GM12872 (cell line): Measurements from ENCODE around the gene METAP2.

Source experiments
- CTCF ChIP-seq: IDR thresholded peaks from 3 replicates; pipeline ENCODE4 v1.5.1; 2011; ENCODE audit warnings: low read depth, mild to moderate bottlenecking, low read length, moderate library complexity; ENCODE audit not compliant: insufficient read depth

METAP2 gene

GRCh38 chr12:95522692-95523091 lies 48.7 kb downstream of the METAP2 start:
- no peak for TF ChIP-seq CTCF

GRCh38 chr12:95528431-95528830 lies 54.5 kb downstream of the METAP2 start:
- TF ChIP-seq CTCF, result no peak

DNA sequence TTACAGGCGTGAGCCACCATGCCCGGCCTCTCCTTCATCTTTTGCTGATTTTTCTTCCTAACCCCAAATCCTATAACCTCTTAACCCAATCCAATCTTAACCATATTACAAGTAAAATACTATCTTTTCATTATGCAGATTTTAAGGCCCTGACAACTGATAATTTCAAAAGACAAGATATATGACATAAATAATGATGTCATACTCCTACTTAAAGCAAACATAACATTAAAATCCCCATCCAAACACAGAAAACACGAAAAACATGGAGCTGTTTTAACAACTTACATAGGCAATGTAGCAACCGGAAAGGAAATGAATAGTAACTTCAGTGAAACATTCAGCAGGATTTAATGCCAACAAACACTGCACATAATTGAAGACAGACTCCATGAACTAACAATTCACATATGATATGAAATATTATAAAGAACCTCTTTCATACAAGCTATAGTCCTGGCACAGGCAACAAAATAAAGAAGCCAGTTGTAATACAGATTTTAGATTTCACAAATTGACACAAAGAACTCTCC lies 55.8 kb downstream of the METAP2 start:
- no peak for TF ChIP-seq CTCF

DNA sequence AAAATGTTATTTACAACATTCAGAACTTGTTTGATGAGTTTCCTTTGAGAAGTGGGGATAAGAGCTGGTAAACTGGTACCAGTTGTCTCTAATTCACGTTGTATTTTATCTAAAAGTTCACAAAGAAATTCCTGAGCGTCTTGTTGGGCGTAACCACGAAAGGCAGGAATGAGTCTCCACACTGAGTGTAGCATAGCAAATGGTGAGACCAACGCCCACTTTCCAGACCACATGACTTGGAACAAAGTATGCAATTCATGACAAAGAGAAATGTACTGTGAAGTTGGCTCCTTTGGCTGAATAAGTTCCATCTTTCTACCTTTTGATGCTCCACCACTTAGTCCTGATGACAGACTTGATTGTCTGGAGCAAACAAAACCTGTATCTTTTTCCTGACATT lies 58.9 kb downstream of the METAP2 start:
- TF ChIP-seq CTCF, result no peak

DNA sequence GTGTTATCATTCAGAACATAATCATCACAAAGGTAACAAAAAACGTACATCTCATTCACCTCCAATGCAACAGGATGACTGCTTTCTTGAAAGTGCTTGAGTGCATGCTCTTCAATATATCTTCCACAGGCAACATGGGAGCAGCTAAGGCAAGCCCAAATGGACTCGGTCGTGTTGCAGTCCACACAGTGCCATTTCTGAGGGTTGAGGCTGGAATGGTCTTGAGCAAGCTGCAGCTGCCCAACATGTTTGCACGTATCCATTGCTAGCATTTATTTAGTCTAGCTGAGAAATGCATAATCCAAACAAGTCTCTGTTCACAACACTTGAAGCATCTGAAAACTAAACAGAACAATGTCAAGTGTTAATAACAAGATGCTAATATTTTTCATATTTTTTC lies 60.0 kb downstream of the METAP2 start:
- TF ChIP-seq CTCF, result no peak

- no peak for TF ChIP-seq CTCF
Measured at GRCh38 chr12:95538006-95538405, 64.1 kb downstream of the METAP2 start.

DNA sequence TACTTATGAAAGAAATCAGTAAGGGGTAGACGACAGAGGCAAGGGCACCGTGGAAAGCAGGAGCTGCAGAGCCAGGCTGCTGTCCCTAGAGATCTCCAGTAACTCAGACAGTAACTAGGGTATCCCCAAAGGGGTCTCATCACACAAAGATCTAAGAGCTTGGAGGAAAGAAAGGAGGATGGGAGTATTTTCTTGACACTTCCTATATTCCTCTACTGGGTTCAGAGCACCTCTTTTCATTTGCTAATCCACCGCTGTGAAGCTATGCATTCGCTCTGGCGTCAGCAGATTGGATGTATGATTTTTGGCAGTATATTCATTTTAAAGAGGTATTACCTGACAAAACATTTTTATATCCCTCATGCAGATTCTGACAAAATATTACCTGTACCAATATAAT lies 64.7 kb downstream of the METAP2 start:
- TF ChIP-seq CTCF, result no peak

GRCh38 chr12:95541436-95541835 lies 67.5 kb downstream of the METAP2 start:
- no peak for TF ChIP-seq CTCF
